Hindlimb muscle (tissue), 1 donor: ENCODE results near the gene P2RX6. TPM values are rescaled to one million over a fixed set of nuclear protein-coding genes. Genes with fewer than 3 reads are reported as not detected.
"Not testable (repeated sequence)": the region's sequence is repeated elsewhere in the genome, so short reads cannot be mapped to it uniquely, and the experiment has no call there.

Source experiments
- DNase-seq: peaks from one replicate; pipeline ENCODE4 v3.0.0-alpha.2; 2013
- polyA plus RNA-seq: library from polyadenylated mRNA; unstranded; fragments of 120-200 nt; gene quantifications from one replicate; pipeline ENCODE4 v1.2.1, GENCODE V29; 2013; ENCODE audit not compliant: insufficient read length

The P2RX6 gene
- polyA plus RNA-seq: 28.1 TPM

GRCh38 chr22:21014726-21015465 is at the start of gene P2RX6:
Gene P2RX6 (plus strand): TSS chr22:21015165. CDS start chr22:21015175, 10 bp downstream.
- peak; percentile 51 for DNase-seq

- no peak for DNase-seq
Measured at GRCh38 chr22:20965888-20966855, 48.8 kb upstream of the P2RX6 start.

- no peak for DNase-seq
Measured at GRCh38 chr22:20966883-20967696, 47.9 kb upstream of the P2RX6 start, which contains the start of gene AIFM3. Gene AIFM3 (plus strand): TSS chr22:20967255. CDS start chr22:20967945, 690 bp downstream.

GRCh38 chr22:20967697-20968211 is 47.2 kb upstream of the P2RX6 start:
- no peak for DNase-seq

GRCh38 chr22:20968281-20968977 is 46.5 kb upstream of the P2RX6 start:
- no peak for DNase-seq

GRCh38 chr22:20970939-20971657 is 43.9 kb upstream of the P2RX6 start:
- no peak for DNase-seq

- DNase-seq: not testable (repeated sequence)
Measured at GRCh38 chr22:20972014-20972694, 42.8 kb upstream of the P2RX6 start.

- DNase-seq: no peak
Measured at GRCh38 chr22:20972933-20973577, 41.9 kb upstream of the P2RX6 start.

GRCh38 chr22:20973634-20974286 is 41.2 kb upstream of the P2RX6 start:
- no peak for DNase-seq

- no peak for DNase-seq
Measured at GRCh38 chr22:20974336-20974955, 40.5 kb upstream of the P2RX6 start.

- DNase-seq: no peak
Measured at GRCh38 chr22:20975541-20976290, 39.2 kb upstream of the P2RX6 start.

- no peak for DNase-seq
Measured at GRCh38 chr22:20976291-20976877, 38.6 kb upstream of the P2RX6 start.

- no peak for DNase-seq
Measured at GRCh38 chr22:20977019-20977418, 37.9 kb upstream of the P2RX6 start.

GRCh38 chr22:20977516-20978170 is 37.3 kb upstream of the P2RX6 start:
- DNase-seq: no peak

- DNase-seq: no peak
Measured at GRCh38 chr22:20978419-20978818, 36.5 kb upstream of the P2RX6 start.

- DNase-seq: no peak
Measured at GRCh38 chr22:20979243-20979809, 35.6 kb upstream of the P2RX6 start.
